K562 (cell line): ENCODE measurements around the gene RPL36AL. TPM values are rescaled to one million over a fixed set of nuclear protein-coding genes. Genes with fewer than 3 reads are reported as not detected.

ENCODE experiments used
- AFF1 ChIP-seq, 2 experiments: fragments of 450-650 bp; IDR thresholded peaks; 2 replicates each; pipeline ENCODE4 v1.6.1; 2018; ENCODE audit warnings: mild to moderate bottlenecking in 2 of 2, low read depth in 1 of 2; ENCODE audit not compliant: partially characterized antibody in 2 of 2
- ATF7 ChIP-seq: fragments of 450-650 bp; IDR thresholded peaks from 2 replicates; pipeline ENCODE4 v1.7.1; 2014; ENCODE audit warnings: mild to moderate bottlenecking, moderate library complexity
- CBX1 ChIP-seq: sonication (generic); IDR thresholded peaks from 2 replicates; pipeline ENCODE4 v1.6.1; 2016; ENCODE audit warnings: antibody characterized with exemption, low read depth, mild to moderate bottlenecking
- CEBPZ ChIP-seq: fragments of 150-350 bp; IDR thresholded peaks from 2 replicates; pipeline ENCODE4 v1.6.1; 2014; ENCODE audit warnings: low read depth, mild to moderate bottlenecking, low read length, borderline replicate concordance
- KAT7 ChIP-seq: sonication (generic); formaldehyde crosslinking; IDR thresholded peaks from 2 replicates; pipeline ENCODE4 v1.8.0; 2022; ENCODE audit warnings: missing genetic modification reagents, mild to moderate bottlenecking, borderline replicate concordance
- KHSRP ChIP-seq: fragments of 450-650 bp; IDR thresholded peaks from 2 replicates; pipeline ENCODE4 v1.6.1; 2017
- LCOR ChIP-seq: sonication (generic); formaldehyde crosslinking; IDR thresholded peaks from 2 replicates; pipeline ENCODE4 v1.8.0; 2022; ENCODE audit warnings: mild to moderate bottlenecking, missing genetic modification reagents
- LEF1 ChIP-seq: fragments of 450-650 bp; IDR thresholded peaks from 2 replicates; pipeline ENCODE4 v1.6.1; 2016; ENCODE audit warnings: mild to moderate bottlenecking
- MEF2D ChIP-seq: conservative IDR thresholded peaks from 2 replicates; pipeline ENCODE4 v1.6.1; 2016; ENCODE audit warnings: low read depth, missing genetic modification characterization, missing compliant biosample characterization
- POLR2AphosphoS2 ChIP-seq: IDR thresholded peaks from 2 replicates; pipeline ENCODE4 v1.6.1; 2012; ENCODE audit warnings: low read length, improper control_type of control experiment
- RB1 ChIP-seq: fragments of 450-650 bp; IDR thresholded peaks from 2 replicates; pipeline ENCODE4 v1.6.1; 2017; ENCODE audit warnings: low read depth, mild to moderate bottlenecking
- SFPQ ChIP-seq: fragments of 200-400 bp; formaldehyde crosslinking; IDR thresholded peaks from 2 replicates; pipeline ENCODE4 v1.6.1; 2017; ENCODE audit warnings: mild to moderate bottlenecking, low read depth, low read length, moderate library complexity
- SIN3A ChIP-seq, 2 experiments: fragments of 150-350 bp in 1 of 2; IDR thresholded peaks; 2 replicates each; pipeline ENCODE4 v1.6.1; 2011 to 2016; ENCODE audit warnings: borderline replicate concordance in 2 of 2, low read depth in 2 of 2, low read length in 2 of 2, mild to moderate bottlenecking in 2 of 2, moderate library complexity in 2 of 2; ENCODE audit not compliant: control insufficient read depth in 1 of 2
- ZFP30 ChIP-seq: fragments of 250-450 bp; sonication (Bioruptor Pico); IDR thresholded peaks from 2 replicates; pipeline ENCODE4 v1.8.0; 2022; ENCODE audit warnings: moderate library complexity, mild to moderate bottlenecking, inconsistent platforms, borderline replicate concordance
- ZNF76 ChIP-seq: fragments of 250-450 bp; sonication (Bioruptor Pico); IDR thresholded peaks from 2 replicates; pipeline ENCODE4 v1.4.0; 2020; ENCODE audit warnings: mild to moderate bottlenecking, moderate library complexity, borderline replicate concordance
- polyA plus RNA-seq, 8 experiments: library from polyadenylated mRNA; depleted of rRNA in 4 of 8; stranded (reverse) in 5 of 8; unstranded in 3 of 8; fragments of >200 nt; fragmentation: Nextera tagmentation in 2 of 8; fragmentation: Illumina TruSeq in 1 of 8; extraction: Ambion mirVana in 2 of 8; extraction: Trizol in 1 of 8; gene quantifications; 2 replicates each; pipeline versions ENCODE4 v1.2.1 to v1.2.3, GENCODE V29; 2011 to 2014; ENCODE audit warnings: inconsistent platforms in 1 of 8, missing spikeins in 1 of 8
- total RNA-seq, 7 experiments: library from RNA; depleted of rRNA in 6 of 7; stranded (reverse); fragments of >200 nt in 6 of 7; fragmentation: Illumina TruSeq in 2 of 7; extraction: Trizol in 2 of 7; gene quantifications; 2 replicates each; pipeline versions ENCODE4 v1.2.1 to v1.2.3, GENCODE V29; 2011 to 2021; ENCODE audit warnings: low replicate concordance in 1 of 7
- TF ChIP-seq, protein P1 (sequence below): IDR thresholded peaks from 2 replicates; pipeline ENCODE4 v1.6.1; 2011; ENCODE audit not compliant: insufficient read length; ENCODE audit errors: extremely low read depth

The RPL36AL gene
- total and polyA plus RNA-seq, 9 of the 15 experiments (the other 6 are each of a cell fraction or from before 2014, with no cell fraction given) = 146 to 674 (median 360) TPM

GRCh38 chr14:49585803-49586672, 34.4 kb downstream of the RPL36AL start, which contains the start of gene RPS29 (continued):
- TF ChIP-seq ZNF76 (CRISPR knock-in tag) (no peak), ATF7 (peak; percentile 100), ZFP30 (CRISPR knock-in tag) (no peak), SIN3A (IDR thresholded peaks at IDR 0.05; ENCODE audit: borderline replicate concordance in 2 of 2, control insufficient read depth in 1 of 2, low read depth in 2 of 2, low read length in 2 of 2) (0 out of 4 replicates have a peak, but pooled peaks of 1 of the 2 experiments have one; percentile 21), LEF1 (no peak), RB1 (peak; percentile 28), LCOR (CRISPR knock-in tag) (0 out of 2 replicates have a peak, but pooled peaks have one; percentile 33), AFF1 (IDR thresholded peaks at IDR 0.05; ENCODE audit: low read depth in 1 of 2, partially characterized antibody in 2 of 2) (peak in 1 of 2 experiments; percentile 13), POLR2AphosphoS2 (peak; percentile 69; the same call in 1 of the 2 replicates), MEF2D (no peak), CEBPZ (no peak), KHSRP (peak; percentile 90), SFPQ (no peak), KAT7 (peak; percentile 87; the same call in 1 of the 2 replicates), CBX1 (peak; percentile 60; the same call in 1 of the 2 replicates)
- TF ChIP-seq, protein P1, sequence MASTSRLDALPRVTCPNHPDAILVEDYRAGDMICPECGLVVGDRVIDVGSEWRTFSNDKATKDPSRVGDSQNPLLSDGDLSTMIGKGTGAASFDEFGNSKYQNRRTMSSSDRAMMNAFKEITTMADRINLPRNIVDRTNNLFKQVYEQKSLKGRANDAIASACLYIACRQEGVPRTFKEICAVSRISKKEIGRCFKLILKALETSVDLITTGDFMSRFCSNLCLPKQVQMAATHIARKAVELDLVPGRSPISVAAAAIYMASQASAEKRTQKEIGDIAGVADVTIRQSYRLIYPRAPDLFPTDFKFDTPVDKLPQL = no peak
